ENCODE data around the gene GRAMD1B. TPM values are rescaled to one million over a fixed set of nuclear protein-coding genes. Genes with fewer than 3 reads are reported as not detected.

GRAMD1B gene
- total RNA-seq, 1 donor from 2014 or later, result 31.8 TPM

DNA sequence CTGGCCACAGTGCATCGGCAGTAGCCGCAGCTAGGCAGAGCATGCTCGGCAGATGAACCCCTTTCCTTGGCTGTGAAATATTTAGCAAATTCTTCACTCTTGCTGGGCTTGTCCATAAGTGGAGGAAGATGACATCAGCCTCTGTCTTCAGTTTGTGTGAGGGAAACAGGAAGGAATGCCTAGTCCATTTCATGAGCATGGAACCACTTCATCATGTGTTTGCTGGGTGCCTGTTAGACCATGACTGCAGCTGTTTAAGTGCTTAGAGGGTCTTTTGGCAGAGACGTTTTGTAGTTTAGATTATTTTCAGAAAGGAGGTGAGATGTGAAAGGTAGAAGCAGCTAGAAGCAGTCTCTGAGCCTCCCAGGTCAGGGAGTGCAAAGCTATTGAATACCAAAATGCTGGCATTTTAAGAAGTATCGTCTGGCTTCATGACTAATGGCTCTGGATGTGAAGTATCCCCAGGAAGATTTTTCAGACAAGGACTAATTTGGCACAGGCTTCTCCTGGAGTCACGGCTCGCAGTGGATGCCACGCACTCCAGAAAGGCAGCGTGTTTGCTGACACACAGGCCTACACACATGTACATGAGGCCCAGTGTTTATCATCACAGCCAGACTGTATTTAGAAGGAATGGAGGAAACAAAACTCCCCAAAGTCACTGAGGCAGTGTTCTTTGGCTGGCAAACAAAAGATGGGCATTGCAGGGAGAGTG is 43.1 kb upstream of the GRAMD1B start:
- H3K9me3 ChIP-seq (replicated peaks), result no peaks in the 10 kb centered on the region
- H3K4me1 ChIP-seq, result peaks cover 44% of the 10 kb centered on the region
- H3K27me3 ChIP-seq (ENCODE audit: low read depth), result no peaks in the 10 kb centered on the region
- no peak overlapping the region for H3K4me3 ChIP-seq
- TF ChIP-seq, protein P1, sequence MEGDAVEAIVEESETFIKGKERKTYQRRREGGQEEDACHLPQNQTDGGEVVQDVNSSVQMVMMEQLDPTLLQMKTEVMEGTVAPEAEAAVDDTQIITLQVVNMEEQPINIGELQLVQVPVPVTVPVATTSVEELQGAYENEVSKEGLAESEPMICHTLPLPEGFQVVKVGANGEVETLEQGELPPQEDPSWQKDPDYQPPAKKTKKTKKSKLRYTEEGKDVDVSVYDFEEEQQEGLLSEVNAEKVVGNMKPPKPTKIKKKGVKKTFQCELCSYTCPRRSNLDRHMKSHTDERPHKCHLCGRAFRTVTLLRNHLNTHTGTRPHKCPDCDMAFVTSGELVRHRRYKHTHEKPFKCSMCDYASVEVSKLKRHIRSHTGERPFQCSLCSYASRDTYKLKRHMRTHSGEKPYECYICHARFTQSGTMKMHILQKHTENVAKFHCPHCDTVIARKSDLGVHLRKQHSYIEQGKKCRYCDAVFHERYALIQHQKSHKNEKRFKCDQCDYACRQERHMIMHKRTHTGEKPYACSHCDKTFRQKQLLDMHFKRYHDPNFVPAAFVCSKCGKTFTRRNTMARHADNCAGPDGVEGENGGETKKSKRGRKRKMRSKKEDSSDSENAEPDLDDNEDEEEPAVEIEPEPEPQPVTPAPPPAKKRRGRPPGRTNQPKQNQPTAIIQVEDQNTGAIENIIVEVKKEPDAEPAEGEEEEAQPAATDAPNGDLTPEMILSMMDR (IDR thresholded peaks at IDR 0.05; ENCODE audit: borderline replicate concordance), result no peak
- no peak for DNase-seq
- intact Hi-C loops (cut with micrococcal nuclease), result no loop called here
- no peaks in the 10 kb centered on the region for H3K36me3 ChIP-seq
- peak overlapping the region; percentile 12 for H3K27ac ChIP-seq (replicated peaks)

DNA sequence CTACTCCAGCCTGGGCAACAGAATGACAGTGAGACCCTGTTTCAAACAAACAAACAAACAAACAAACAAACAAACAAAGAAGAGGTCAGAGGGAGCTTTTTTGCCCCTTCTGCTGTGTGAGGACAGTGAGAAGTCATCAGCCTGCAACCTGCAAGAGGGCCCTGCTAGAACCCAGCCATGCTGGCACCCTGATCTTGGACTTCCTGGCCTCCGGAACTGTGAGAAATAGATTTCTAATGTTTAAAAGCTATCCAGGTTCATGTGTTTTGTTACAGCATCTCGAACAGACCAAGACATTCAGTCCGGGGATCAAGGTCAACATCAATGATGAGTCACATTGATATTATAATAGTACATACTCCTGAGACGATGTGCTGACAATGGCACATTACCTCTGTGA is 41.4 kb upstream of the GRAMD1B start:
- H3K36me3 ChIP-seq, result no peaks in the 10 kb centered on the region
- H3K4me3 ChIP-seq, result no peak overlapping the region
- H3K27ac ChIP-seq (replicated peaks), result no peak overlapping the region
- H3K9me3 ChIP-seq (replicated peaks), result no peaks in the 10 kb centered on the region
- no peak for DNase-seq
- TF ChIP-seq, protein P1 (IDR thresholded peaks at IDR 0.05; ENCODE audit: borderline replicate concordance), result no peak
- intact Hi-C loops (cut with micrococcal nuclease), result no loop called here
- H3K4me1 ChIP-seq, result peaks cover 54% of the 10 kb centered on the region
- no peaks in the 10 kb centered on the region for H3K27me3 ChIP-seq (ENCODE audit: low read depth)

GRCh38 chr11:123390146-123390545 is 39.9 kb upstream of the GRAMD1B start:
- intact Hi-C loops (cut with micrococcal nuclease), result no loop called here
- no peaks in the 10 kb centered on the region for H3K27me3 ChIP-seq (ENCODE audit: low read depth)
- TF ChIP-seq, protein P1 (IDR thresholded peaks at IDR 0.05; ENCODE audit: borderline replicate concordance), result no peak
- no peaks in the 10 kb centered on the region for H3K36me3 ChIP-seq
- no peak overlapping the region for H3K4me3 ChIP-seq
- H3K9me3 ChIP-seq (replicated peaks), result no peaks in the 10 kb centered on the region
- H3K4me1 ChIP-seq, result peaks cover 38% of the 10 kb centered on the region
- no peak for DNase-seq
- H3K27ac ChIP-seq (replicated peaks), result no peak overlapping the region

GRCh38 chr11:123391646-123392348 is 38.3 kb upstream of the GRAMD1B start:
- no peak overlapping the region for H3K4me3 ChIP-seq
- H3K36me3 ChIP-seq, result no peaks in the 10 kb centered on the region
- DNase-seq, result no peak
- no peaks in the 10 kb centered on the region for H3K27me3 ChIP-seq (ENCODE audit: low read depth)
- intact Hi-C loops (cut with micrococcal nuclease), result no loop called here
- H3K9me3 ChIP-seq (replicated peaks), result no peaks in the 10 kb centered on the region
- TF ChIP-seq, protein P1 (IDR thresholded peaks at IDR 0.05; ENCODE audit: borderline replicate concordance), result no peak
- no peak overlapping the region for H3K27ac ChIP-seq (replicated peaks)
- peaks cover 30% of the 10 kb centered on the region for H3K4me1 ChIP-seq

DNA sequence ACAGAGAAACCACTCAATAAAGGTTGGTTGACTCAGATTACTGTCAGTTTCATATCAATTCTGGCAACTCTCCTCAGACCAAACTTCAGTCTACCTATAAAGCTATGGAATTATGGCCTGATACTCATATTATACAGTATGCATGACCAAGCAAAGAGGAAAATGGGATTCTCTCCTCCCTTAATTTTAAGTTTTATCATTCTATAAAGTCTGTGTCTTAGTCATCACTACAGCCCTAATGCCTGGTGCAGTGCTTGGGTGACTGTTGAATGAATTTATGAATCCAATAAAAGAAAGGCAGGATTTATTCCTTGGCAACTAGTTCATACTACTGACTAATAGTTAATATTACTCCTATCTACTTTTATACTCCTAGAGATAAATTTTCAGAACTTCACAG is 37.6 kb upstream of the GRAMD1B start:
- H3K9me3 ChIP-seq (replicated peaks), result no peaks in the 10 kb centered on the region
- TF ChIP-seq, protein P1 (IDR thresholded peaks at IDR 0.05; ENCODE audit: borderline replicate concordance), result no peak
- no peak for DNase-seq
- intact Hi-C loops (cut with micrococcal nuclease), result no loop called here
- no peaks in the 10 kb centered on the region for H3K27me3 ChIP-seq (ENCODE audit: low read depth)
- no peak overlapping the region for H3K4me3 ChIP-seq
- no peak overlapping the region for H3K27ac ChIP-seq (replicated peaks)
- no peaks in the 10 kb centered on the region for H3K36me3 ChIP-seq
- H3K4me1 ChIP-seq, result peaks cover 23% of the 10 kb centered on the region

Data from left ventricle myocardium inferior (tissue), 1 donor.